Subcutaneous adipose tissue (tissue), 4 donors: ENCODE results near the gene DYNC2LI1. TPM values are rescaled to one million over a fixed set of nuclear protein-coding genes. Genes with fewer than 3 reads are reported as not detected.

ENCODE experiments used
- total RNA-seq, 4 donors: library from RNA; depleted of rRNA; stranded (reverse); fragments of >200 nt; gene quantifications; one replicate each; pipeline ENCODE4 v1.1.0, GENCODE V29; 2016
- TF ChIP-seq, protein P1 (sequence below): fragments of 450-650 bp; IDR thresholded peaks from one replicate; pipeline ENCODE4 v1.5.1; 2016; ENCODE audit warnings: low read depth, mild to moderate bottlenecking, control low read depth, antibody characterized with exemption, moderate library complexity

DYNC2LI1 gene
- total RNA-seq, 4 donors from 2014 or later: 32.0 to 41.4 (median 34.5) TPM

DNA sequence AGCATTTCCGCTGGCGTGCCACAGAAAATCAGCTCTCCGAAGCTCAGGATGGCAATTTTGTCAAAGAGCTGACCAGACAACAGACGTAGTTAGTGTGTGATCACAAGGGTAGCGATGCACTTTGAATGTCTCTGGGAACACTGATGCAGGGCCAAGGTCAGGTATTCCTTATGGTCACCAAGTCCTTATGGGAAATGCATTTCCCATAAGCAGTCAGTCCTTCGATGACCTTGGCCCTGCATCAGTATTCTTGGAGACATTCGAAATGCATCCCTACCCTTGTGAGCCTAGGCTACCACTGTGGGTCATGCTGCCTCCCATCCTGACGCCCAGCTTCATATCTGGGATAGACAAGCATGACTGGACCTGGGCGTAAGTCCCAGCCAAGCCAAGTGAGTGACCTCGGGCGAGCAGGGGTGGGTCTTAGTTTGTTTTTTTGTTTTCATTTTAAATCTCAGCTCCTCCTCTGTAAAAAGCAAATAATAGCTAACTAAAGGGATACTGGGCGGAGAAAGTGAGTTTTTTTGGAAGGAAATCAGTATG lies 51.2 kb downstream of the DYNC2LI1 start:
- TF ChIP-seq, protein P1, sequence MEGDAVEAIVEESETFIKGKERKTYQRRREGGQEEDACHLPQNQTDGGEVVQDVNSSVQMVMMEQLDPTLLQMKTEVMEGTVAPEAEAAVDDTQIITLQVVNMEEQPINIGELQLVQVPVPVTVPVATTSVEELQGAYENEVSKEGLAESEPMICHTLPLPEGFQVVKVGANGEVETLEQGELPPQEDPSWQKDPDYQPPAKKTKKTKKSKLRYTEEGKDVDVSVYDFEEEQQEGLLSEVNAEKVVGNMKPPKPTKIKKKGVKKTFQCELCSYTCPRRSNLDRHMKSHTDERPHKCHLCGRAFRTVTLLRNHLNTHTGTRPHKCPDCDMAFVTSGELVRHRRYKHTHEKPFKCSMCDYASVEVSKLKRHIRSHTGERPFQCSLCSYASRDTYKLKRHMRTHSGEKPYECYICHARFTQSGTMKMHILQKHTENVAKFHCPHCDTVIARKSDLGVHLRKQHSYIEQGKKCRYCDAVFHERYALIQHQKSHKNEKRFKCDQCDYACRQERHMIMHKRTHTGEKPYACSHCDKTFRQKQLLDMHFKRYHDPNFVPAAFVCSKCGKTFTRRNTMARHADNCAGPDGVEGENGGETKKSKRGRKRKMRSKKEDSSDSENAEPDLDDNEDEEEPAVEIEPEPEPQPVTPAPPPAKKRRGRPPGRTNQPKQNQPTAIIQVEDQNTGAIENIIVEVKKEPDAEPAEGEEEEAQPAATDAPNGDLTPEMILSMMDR: no peak

- TF ChIP-seq, protein P1: no peak
Observed at GRCh38 chr2:43825841-43826240, 52.0 kb downstream of the DYNC2LI1 start.

DNA sequence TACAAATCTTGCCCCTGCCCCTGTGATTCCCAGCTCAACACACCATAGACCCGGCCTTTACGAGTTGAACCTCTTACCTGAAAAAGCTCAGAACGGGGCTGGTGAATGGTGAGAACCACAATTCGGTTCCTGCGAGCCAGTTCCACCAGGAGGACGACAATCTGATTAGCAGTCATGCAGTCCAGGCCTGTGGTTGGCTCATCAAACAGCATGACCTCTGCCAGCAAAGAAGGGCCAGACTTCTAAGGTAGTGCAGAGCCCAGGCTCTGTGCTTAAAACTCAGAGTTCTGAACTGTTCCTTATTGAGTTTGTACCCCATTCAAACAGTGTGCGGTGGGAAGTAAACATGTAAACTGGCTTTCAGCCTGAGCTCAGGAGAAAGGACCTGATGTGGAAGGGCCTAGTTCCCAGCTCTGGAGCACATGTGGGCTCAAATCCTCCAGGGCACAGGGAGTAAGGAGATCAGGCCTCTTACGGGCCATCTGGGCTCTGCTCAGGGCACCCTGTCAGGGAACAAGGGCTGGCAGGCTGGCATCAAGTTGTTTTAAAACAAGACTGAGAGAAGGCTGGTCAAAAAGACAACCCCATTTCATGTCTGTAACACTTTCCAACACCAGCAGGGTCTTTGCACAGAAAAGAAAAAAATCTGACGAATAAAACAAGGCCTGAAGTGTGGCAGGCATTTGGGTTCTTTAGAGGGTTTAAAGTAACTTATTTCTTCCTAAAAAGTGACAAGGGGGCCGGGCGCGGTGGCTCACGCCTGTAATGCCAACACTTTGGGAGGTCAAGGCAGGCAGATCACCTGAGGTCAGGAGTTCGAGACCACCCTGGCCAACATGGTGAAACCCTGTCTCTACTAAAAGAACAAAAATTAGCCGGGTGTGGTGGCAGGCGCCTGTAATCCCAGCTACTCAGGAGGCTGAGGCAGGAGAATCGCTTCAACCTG lies 52.7 kb downstream of the DYNC2LI1 start:
- TF ChIP-seq, protein P1: no peak

- TF ChIP-seq, protein P1: no peak
Observed at GRCh38 chr2:43831543-43832294, 57.9 kb downstream of the DYNC2LI1 start.

- TF ChIP-seq, protein P1: no peak
Observed at GRCh38 chr2:43832457-43832856, 58.6 kb downstream of the DYNC2LI1 start.

DNA sequence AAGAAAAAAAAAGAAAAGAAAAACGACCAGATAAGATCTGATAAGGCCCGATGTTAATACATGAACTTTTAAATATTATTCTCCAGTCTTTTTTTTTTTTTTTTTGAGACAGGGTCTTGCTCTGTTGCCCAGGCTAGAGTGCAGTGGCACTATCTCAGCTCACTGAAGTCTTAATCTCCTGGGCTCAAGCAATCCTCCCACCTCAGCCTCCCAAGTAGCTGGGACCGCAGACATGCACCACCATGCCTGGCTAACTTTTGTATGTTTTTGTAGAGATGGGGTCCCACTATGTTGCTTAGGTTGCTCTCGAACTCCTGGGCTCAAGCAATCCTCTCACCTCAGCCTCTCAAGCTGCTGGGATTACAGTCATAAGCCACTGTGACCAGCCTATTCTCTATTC lies 63.2 kb downstream of the DYNC2LI1 start:
- TF ChIP-seq, protein P1: no peak
